Measurements from ENCODE around the gene SPEG.

DNA sequence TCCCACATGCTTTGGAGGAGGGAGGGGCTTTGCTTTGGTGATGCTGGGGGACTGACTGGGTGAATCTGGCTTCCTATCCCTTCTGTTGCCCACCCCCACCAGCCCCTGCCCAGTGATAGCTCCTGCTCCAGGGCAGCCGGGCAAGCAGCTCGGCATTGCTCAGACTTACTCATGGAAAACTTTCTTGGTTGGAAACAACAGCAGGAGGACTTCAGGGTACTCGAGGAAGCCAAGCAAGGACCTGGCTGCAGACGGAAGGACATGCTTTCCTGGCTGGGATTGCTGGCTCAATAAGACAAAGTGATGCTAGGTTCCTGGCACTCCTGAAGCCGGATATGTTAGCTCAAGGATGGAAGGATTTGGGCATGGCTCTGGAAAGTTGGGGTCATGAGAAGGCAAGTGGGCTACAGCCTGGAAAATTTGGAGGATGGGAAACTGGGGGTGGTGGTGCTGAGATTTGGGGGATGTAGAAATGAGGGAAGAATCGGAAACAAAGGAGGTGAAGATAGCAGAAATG lies 3.1 kb downstream of the SPEG start:
- TF ChIP-seq POLR2AphosphoS5 (IDR thresholded peaks at IDR 0.05) (no peak), POLR2A (IDR thresholded peaks at IDR 0.05) (no peak)
- TF ChIP-seq, protein P1, sequence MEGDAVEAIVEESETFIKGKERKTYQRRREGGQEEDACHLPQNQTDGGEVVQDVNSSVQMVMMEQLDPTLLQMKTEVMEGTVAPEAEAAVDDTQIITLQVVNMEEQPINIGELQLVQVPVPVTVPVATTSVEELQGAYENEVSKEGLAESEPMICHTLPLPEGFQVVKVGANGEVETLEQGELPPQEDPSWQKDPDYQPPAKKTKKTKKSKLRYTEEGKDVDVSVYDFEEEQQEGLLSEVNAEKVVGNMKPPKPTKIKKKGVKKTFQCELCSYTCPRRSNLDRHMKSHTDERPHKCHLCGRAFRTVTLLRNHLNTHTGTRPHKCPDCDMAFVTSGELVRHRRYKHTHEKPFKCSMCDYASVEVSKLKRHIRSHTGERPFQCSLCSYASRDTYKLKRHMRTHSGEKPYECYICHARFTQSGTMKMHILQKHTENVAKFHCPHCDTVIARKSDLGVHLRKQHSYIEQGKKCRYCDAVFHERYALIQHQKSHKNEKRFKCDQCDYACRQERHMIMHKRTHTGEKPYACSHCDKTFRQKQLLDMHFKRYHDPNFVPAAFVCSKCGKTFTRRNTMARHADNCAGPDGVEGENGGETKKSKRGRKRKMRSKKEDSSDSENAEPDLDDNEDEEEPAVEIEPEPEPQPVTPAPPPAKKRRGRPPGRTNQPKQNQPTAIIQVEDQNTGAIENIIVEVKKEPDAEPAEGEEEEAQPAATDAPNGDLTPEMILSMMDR (IDR thresholded peaks at IDR 0.05): no peak

Measured in upper lobe of left lung (tissue), 4 donors.